ENCODE measurements around the gene MELTF.

The MELTF gene

DNA sequence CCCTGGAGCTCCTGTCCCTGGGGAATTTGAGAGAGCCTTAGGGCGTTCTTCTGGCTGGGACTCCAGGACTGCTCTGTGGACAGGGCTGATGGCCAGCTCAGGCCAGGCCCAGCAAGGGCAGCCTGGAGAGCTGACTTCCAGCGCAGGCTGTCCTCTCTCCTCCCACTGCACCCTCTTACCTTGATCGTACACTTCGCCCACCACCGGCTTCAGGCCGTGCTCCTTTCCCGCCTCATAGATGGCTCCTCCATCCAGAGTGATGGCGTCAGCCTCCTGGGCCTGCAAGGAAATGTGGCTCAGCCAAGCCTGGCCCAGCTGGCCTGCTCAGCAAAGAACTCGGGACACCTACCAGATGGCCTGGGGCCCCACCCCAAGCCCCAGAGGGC lies 3.1 kb downstream of the MELTF start:
- no peak for DNase-seq (ENCODE audit: low read depth)

DNA sequence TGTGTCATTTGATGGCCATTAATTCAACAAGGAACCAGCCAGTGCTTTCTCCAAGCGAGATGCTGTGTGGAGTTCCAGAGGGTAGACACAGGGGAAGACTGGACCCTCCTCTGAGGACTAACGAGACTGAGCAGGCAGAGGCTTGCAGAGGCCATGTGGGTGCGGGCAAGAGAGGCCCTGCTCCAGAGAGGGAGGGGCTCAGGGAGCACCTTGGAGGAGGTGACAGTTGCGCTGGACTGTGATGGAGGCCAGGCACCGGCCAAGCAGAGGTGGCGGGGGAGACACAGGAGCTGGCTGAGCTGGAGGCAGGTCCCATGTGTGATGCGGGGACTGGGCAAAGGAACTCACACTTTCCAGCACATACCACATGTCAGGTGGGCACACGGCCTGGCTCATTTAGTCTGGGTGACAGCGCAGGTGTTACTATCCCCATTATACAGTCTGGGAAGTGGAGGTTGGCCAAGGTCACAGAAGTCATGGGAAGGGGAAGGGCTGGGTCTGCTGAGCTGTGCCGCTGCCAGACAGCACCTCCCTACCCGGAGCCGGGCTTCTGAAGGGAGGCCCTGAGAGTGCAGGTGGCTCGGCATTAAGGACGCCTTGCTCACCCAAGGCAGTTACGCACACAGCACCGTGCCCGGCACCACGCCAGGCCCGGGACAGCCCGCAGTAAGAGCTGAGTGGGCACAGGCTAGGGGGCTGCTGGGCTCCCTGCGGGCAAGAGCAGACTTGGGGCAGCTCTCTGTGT lies 3.7 kb downstream of the MELTF start:
- no peak for DNase-seq (ENCODE audit: low read depth)

DNA sequence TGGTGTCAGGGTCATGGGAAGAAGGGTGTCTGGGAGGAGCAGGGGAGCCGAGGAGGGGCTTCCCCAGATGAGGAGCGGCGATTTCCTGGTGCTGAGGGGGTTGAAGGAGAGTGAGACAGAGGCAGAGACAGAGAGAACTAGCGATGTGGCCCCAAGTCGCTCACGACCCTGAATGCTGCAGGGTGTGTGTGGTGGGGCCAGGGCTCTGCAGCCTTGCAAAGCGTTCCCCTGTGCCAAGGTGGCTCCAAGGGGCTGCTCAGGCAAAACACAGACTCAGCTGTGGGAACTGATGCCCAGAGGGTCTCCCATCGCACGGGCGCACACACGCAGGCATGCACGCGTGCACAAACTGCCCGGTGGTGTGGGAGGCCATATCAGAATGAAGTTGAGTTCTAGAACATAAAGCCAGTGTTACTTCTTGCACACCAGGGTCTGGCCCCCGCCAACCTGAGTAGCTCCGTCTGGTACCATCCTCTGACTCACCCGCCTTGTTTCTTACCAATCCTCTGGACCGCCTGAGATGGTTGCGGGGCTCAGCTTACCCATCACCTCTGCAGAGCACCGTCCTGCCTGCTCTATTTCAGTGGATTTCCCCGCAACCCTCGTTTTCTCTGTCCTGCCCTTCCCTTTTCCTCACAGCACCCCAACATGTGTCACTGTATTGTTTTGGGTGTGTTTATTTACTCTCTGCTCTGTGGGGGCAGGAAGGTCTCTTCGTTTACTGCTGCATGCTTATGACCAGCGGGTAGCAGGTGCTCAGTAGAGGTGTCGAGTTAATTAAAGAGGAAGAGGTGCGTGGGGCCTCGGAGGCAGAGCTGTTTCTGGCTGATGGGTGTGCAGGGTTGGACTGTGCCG lies 4.5 kb downstream of the MELTF start:
- DNase-seq (ENCODE audit: low read depth): no peak

DNA sequence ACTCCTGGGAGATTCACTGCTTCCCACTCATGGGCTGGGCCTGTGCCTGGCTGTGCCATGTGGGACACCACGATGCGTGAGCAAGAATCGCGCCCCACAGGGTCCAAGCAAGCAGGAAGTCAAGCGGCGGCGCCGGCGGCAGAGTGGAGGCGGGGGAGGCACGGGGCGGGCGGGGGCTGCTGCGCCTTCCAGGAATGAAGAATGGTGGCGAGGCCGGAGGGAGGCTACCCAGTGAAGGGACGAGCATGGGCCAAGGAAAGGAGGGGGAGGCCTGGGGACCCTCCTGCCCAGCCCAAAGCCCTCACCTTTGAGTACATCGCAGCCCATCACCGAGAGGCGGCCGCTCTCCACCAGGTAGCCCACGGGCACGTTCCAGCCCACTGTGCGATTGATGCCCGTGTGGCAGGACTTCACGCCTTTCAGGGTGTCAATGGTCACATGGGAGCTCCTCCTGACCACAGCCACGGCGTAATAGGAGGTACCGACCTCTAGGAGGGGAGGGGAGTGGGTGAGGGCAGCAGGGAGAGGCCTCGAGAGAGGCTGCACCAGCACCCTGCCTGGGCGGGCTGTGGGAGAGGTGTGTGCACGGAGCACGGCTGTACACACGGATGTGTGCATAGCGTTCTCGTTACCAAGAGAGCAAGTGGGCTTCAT lies 5.5 kb downstream of the MELTF start:
- no peak for DNase-seq (ENCODE audit: low read depth)

DNA sequence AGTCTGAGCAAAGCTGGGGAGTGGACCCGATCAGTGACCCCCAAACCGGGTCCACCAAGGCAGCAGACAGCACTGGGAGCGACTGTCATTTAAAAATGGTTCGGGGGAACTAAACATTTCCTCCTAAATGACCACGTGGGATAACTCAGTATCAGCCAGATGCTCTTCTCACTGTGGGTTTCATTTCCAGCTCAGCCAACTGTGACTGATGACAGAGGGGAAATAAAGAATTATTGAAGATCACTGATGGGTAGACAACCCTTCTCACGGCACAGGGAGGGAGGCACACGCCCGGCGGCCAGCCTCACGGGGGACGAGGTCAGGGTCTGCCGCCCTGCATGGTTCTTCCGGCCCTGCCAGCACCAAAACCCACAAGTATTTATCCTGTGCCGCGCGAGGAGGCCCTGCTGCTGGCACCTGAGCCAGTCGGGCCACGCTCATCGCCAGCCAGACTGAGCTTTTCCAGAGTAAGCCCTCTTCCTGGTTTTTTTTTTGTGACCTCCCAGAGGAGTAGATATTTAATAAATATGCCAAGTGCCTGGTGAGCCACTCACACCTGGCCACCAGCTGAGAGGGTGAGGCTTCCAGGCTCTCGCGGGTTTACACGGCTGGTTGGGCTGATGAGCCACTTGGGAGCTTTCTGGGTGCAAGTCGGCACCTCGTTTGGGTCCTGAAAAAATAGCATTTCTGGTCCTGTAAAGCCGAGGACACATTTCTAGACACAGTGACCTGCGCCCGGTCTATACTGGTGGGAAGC lies 6.2 kb downstream of the MELTF start:
- no peak for DNase-seq (ENCODE audit: low read depth)

DNA sequence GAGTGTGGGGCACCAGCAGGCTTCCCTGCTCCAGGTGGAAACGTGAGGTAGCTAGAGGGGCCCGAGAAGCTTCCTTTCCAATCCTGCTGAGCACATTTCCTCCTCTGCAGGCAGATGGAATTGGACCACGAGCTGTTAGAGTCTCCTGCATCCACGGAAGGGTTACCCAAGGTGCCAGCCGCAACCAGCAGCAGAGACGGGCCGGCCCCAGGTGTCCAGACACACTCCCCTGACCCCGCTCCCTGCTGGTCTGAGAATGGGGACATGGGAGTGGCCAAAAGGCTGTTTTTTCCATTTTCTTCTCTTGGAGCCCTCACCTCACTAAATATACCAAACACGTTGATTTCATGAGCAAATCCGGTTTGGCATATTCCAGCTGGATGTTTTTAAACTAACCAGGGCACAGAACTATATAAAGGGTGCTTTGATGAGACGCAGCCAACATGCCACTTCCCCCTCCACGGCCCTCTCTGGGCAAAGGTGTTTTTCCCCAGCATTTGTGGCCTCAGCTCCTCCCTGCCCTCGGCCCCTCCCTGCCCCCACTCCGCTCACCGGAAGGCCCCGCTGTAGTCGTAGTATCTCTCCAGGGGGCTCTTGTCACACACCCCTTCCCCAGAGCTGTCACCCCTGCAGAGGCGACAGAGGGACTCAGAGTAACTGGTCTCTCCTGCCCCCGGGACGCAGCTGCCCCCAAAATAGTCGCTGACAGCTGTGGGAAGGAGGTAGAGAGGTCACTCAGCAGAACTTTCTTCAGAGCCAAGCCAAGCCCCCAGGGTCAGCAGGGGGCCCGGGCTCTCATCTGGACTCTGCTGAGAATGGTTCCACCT lies 7.0 kb downstream of the MELTF start:
- DNase-seq (ENCODE audit: low read depth): no peak

DNA sequence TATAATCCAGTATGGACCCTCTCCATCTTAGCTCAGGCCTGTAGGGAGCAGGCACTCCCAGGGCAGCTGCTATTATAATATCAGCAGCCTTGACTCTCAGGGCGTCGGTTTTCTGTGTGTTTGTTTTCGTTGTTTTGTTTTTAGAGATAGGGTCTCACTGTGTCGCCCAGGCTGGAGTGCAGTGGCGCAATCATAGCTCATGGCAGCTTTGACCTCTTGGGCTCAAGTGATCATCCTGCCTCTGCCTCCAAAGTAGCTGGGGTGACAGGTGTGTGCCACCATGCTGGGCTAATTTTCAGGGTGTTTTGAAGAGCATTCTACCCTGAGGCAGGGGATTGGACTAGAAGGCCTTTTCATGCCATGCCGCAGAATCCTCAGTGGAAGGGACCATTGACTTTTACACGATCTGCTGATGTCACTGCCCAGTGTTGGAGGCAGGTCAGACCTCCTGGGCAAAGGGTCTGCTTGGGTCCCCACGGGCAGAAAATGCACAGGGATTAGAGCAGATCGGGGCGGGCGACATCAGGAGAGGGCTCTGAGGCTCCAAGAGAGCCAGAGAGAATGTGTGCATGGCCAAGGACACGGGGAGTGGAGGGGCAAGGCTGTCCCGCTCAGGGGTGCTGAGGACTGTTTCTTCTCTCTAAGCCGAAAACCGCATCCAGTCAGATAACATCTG lies 7.8 kb downstream of the MELTF start:
- DNase-seq (ENCODE audit: low read depth): no peak

DNA sequence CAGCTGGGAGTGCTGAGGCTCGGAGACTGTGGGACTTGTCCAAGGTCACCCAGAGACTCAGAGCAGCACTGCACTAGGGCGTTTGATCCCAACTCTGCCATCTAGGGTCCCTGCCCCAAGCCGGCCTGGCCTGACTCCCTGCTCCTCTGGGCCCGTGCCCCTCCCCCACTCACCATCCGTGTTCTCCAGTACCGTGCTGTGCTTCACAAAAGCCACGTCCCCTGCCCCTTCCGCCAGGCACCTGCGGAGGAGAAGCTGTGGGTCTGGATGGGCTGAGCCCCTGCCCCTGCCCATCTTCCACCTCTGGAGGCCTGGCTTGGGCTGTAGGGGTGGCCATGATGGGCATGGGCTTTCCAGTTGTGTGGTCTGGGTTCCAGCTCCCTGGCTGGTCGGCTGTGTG lies 8.4 kb downstream of the MELTF start:
- DNase-seq (ENCODE audit: low read depth): no peak

DNA sequence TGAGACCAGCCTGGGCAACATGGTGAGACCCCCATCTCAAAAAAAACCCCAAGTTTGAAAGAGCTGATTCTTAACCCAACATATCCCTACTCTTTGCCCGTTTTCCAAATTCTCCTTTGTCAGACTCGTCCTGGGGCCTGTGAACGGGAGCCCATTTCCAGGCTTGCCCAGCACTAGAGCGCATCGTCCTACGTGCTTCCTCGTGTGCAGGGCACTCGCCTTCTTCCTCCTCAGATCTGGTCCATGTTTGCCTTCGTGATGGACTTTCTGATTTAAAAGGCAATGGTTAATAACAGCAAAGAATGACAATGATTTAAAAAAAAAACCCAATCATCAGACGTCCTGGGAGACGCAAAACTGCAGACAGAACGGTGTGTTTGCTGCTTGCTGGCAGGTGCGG lies 10.1 kb downstream of the MELTF start:
- no peak for DNase-seq (ENCODE audit: low read depth)

DNA sequence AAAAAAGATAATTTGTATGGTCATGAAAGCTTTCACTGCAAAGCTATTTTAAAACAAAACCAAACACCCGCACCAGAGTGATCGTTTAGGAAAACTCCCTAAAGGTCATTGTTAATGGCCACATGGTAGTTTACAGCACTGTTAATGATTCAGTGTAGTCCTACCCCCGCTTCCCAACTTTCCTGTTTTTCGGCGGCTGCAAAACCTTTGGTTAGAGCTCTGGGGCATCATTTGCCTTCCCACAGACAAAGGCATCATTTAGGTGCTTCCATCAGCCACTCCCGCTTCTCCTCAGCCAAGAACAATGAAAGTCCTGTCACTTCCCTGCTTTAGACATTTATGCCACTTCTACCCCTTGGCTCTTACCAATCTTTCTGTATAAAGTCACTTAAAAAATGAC lies 10.6 kb downstream of the MELTF start:
- DNase-seq (ENCODE audit: low read depth): no peak

DNA sequence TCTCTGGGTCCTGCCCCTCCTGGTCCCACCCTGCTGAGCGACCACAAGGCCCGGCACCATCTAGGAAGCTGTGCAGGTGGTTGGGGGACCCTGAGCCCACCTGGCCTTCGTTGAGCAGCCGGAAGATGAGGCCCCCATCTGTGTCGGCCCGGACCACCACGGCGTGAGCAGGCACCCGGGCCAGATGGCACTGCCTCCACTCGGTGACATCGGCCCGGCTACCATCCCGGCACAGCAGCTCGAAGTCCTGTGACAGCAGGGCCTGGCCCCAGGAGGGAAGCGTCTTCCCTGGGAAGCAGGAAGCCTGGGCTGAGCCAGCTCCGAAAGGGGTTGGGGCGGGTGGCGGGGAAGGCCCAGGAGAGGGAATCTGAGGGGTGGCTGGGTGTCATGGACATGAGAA lies 12.6 kb downstream of the MELTF start:
- DNase-seq (ENCODE audit: low read depth): no peak

DNA sequence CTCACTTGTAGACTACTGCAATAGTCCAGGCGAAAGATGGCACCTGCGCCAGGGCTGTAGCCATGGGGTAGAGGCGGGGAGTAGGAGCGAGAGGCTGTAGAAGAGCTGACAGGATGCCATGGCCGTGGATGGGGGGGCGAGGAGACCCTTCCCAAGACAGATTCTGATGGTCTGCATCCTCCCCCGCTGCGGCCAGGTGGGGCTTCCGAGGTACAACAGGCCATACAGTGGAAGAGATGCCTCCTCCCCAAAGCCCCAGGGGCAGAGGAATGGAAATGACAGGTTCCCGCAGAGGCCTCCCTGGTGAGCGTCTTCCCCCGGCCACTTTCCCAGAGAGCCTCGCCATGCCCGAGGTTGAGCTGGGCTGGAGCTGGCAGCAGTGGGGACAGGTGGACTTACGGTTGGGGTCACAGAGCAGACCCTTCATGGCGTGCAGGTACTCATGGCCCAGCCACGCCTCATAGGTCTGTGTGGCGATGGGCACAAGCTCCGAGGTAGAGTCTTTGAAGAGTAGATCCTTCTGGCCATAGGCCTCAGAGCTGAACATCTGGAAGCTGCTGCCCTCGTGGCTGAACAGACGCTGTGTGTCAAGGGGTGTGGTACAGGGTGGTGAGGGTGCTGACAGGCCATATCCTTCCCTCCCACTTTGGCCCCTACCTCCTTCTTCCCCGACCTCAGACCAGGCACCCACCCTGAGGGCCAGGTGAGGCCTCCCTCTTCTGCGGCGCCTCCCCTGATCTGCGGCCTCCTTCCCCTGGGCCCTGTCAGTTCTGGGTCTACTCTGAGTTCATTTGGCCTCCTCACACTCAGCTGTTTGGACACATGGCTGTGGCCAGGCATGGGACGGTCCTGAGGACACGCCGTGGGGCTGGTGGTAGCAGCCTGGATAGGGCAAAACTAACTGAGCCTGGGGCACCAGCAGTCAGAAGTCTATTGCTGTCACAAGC lies 13.6 kb downstream of the MELTF start:
- DNase-seq (ENCODE audit: low read depth): no peak

DNA sequence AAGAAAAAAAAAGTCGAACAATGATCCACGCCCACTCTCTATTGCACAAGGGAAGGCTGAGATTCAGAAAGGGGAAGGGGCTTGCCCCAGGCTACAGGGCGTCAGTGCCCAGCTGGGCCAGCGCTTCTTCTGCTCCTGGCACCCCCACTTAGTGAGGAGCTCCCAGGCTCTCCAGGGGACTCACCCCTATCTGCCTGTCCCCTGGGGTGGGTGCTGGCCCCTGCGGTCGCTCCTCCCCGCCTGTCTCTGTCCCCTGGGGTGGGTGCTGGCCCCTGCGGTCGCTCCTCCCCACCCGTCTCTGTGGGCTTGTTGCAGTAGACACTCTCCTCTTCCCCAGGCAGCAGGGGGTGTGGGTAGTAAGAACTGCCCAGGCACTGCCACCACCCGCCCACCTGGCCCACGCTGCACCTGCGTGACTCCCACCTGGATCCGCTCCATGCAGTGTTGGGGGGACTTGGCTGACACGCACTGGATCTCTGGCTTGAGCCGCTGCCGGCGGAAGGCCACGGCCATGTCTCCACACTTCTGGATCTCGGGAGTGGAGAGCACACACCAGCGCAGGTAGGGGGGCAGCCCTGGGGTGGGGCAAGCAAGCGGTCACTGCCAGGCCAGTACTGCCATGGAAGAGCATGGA lies 14.6 kb downstream of the MELTF start:
- no peak for DNase-seq (ENCODE audit: low read depth)

DNA sequence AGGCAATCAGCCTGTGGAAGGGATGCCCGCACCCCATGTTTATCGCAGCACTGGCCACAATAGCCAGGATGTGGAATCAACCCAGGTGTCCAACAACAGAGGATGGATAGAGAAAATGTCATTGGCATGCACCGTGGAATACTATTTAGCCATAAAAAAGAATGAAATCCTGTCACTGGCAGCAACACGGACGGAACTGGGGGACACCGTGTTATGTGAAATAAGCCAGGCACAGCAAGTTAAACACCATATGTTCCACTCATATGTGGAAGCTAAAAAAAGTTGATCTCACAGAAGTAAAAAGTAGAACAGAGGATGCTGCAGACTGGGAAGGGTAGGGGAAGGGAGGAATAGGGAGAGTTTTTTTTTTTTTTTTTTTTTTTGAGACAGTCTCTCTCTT lies 15.6 kb downstream of the MELTF start:
- no peak for DNase-seq (ENCODE audit: low read depth)

DNA sequence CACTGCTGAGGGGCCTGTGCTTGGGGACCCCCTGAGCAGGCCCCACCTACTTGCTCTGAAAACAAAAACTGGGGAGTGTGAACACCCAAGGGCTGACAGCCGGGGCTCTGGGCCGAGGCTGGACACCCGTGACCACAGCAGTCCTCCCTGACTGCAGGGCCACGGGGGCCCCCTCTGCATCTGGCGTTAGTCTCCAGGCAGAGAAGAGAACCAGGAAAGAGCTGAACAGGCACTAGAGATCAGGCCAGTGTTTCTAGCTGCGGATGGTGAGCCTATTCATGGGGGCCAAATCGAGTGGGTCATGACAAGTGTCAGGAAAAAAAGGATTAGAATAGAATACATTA lies 17.1 kb downstream of the MELTF start:
- DNase-seq (ENCODE audit: low read depth): no peak

DNA sequence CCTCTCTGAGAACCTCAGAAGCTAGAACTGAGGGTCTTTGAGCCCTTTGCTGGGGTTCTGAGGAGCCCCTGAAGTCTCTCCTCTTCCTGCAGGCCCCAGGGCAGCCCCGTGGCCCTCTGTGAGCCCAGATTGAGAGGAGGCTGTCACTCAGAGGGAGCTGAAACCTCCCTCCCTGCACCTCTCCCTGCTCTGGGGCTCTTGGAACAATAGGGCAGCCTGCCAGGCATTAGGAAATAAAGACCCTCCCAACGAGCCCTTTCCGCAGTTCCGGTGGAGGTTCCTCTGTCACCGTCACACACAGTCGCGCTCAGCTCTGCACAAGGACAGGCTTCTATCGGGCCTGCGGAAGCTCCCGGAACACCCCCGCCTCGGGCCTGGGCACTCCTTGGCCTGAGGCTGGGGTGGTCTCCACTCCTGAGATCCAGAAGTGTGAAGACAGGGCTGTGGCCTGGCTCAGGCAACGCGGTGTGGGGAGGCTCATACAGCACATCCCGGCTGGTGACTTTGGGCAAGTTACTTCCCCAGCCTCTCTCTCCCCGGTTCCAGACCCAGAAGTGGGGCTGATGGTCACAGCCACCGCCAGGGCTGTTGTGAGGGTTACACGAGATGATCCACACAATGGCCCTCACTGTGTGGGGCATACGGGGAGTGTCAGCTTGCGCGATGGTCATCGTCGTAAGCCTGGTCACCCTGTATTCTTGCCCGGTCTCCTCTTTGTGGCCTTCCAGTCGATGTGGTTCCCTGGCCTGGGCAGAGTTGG lies 17.7 kb downstream of the MELTF start:
- DNase-seq (ENCODE audit: low read depth): no peak

DNA sequence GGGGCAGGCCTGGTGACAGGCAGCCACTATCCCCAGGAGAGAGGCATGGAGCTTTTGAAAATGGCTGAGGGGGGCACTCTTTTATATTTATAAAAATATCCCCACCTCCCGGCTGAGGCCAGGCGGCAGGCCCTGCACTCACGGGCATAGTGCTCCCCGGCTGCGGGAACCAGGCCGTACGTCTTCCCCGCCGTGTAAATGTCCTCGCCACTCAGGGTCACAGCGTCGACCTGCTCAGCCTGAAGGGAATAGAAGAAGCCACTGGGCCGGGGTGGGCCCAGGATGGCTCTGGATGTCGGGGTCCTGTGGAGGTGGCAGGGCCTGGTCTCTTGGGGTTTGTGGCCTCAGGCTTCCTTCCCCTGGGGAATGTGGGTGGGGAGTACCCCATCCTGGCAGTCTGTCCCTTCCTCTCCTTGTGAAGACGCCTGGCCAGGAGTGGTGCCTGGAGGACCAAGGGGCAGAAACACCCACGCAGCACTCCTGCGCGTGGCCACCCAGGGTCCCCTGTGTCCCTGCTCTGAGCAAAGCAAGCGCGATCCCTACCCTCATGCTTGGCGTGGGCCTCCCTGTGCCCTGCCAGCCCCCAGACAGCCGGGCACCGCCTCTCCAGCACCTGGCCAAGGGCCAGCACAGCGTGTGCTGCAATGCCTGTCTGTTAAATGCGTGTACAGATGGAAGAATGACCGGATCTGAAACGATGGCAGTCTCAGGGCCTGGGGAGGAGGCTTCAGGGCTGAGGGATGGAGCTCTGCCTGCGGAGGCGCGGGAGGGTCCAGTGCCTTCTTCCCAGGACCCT lies 18.9 kb downstream of the MELTF start:
- no peak for DNase-seq (ENCODE audit: low read depth)

DNA sequence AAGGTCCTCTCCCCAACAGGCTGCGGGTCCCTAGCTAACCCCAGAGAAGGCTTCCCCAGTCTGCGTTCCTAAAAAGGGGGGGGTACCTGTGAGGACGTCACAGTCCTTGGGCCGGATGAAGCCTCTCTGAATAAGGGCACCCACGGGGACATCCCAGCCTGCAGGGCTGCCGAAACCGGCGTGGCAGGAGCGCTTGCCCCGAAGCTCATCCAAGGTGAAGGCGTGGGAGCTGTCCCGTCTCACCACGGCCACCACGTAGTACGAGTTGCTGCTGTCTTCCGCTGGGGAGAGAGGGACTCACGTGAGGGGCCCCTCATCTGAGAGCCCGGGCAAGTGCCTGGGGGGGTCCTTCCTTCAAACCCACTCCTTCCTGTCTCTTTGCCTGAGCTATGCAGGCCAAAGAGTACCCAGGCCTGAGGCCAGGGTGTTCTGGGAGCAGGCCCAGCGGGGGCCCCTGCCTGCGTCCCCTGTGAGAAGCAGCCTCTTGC lies 20.0 kb downstream of the MELTF start:
- no peak for DNase-seq (ENCODE audit: low read depth)

All from stimulated activated CD8-positive, alpha-beta memory T cell treated with anti-CD3 and anti-CD28 coated beads, Interleukin-15, amount 100 ng/mL, for 1 hour (primary cell).